Stomach smooth muscle (tissue), 2 donors: ENCODE results near the gene PCSK9.

Experiments used
- H3K27ac ChIP-seq: one replicate; pipeline ENCODE4 v1.7.0; 2013; ENCODE audit warnings: mild to moderate bottlenecking, low read length, inconsistent platforms
- H3K27me3 ChIP-seq, 2 donors: one replicate each; pipeline ENCODE4 v1.7.0; 2013; ENCODE audit warnings: low read length in 2 of 2; ENCODE audit not compliant: insufficient read depth in 2 of 2, control insufficient read depth in 1 of 2
- H3K36me3 ChIP-seq, 2 donors: one replicate each; pipeline ENCODE4 v1.7.0; 2013; ENCODE audit warnings: low read length in 2 of 2; ENCODE audit not compliant: control insufficient read depth in 2 of 2, insufficient read depth in 2 of 2
- H3K4me1 ChIP-seq: one replicate; pipeline ENCODE4 v1.7.0; 2013; ENCODE audit warnings: low read length; ENCODE audit not compliant: control insufficient read depth, insufficient read depth
- H3K4me3 ChIP-seq, 2 donors: one replicate each; pipeline ENCODE4 v1.7.0; 2013; ENCODE audit warnings: low read length in 2 of 2
- H3K9ac ChIP-seq, 2 donors: one replicate each; pipeline ENCODE4 v1.7.0; 2013; ENCODE audit warnings: low read length in 2 of 2, mild to moderate bottlenecking in 1 of 2
- H3K9me3 ChIP-seq, 2 donors: one replicate each; pipeline ENCODE4 v1.7.0; 2013; ENCODE audit warnings: low read length in 2 of 2; ENCODE audit not compliant: control insufficient read depth in 2 of 2
- donor health status: healthy.
- donor health status: Pancreatic carcinoma.

Gene PCSK9

GRCh38 chr1:55079651-55080050 is 40.3 kb downstream of the PCSK9 start:
- no peaks in the 10 kb centered on the region for H3K9me3 ChIP-seq
- H3K4me3 ChIP-seq, result no peak overlapping the region
- H3K27ac ChIP-seq, result no peak overlapping the region
- H3K27me3 ChIP-seq, result no peaks in the 10 kb centered on the region
- peaks cover 53 to 65% of the 10 kb centered on the region in 2 donors for H3K36me3 ChIP-seq
- H3K4me1 ChIP-seq, result no peaks in the 10 kb centered on the region
- no peak overlapping the region for H3K9ac ChIP-seq

GRCh38 chr1:55081188-55081904 is 42.0 kb downstream of the PCSK9 start:
- Histone ChIP-seq H3K9me3 (no peaks in the 10 kb centered on the region), H3K9ac (no peak overlapping the region), H3K27me3 (no peaks in the 10 kb centered on the region), H3K4me3 (no peak overlapping the region), H3K4me1 (no peaks in the 10 kb centered on the region), H3K27ac (no peak overlapping the region), H3K36me3 (peaks cover 64 to 72% of the 10 kb centered on the region in 2 donors)

- H3K27ac ChIP-seq, result no peak overlapping the region
- H3K36me3 ChIP-seq, result peaks cover 59 to 70% of the 10 kb centered on the region in 2 donors
- H3K4me3 ChIP-seq, result no peak overlapping the region
- H3K4me1 ChIP-seq, result no peaks in the 10 kb centered on the region
- H3K27me3 ChIP-seq, result no peaks in the 10 kb centered on the region
- no peak overlapping the region for H3K9ac ChIP-seq
- H3K9me3 ChIP-seq, result no peaks in the 10 kb centered on the region
Observed at GRCh38 chr1:55081905-55082296, 42.6 kb downstream of the PCSK9 start.

DNA sequence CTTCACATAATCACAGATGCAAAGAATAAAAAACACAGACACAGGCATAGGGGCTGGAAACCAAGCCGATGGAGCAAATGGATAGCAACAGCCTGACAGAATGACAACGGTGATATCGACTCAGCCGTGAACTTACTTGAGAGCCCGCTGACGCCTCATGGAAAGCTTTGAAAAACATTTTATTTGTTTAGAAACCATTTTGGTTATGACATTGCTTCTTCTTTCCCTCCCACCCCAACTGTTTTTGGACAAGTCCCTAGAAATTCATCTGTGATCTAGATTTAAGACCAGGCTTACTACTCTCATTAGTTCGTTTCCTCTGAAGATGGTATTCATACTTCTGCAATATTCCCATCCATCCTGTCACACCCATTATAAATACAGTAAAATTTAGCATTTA is 44.9 kb downstream of the PCSK9 start:
- H3K27me3 ChIP-seq, result no peaks in the 10 kb centered on the region
- peaks cover 73 to 75% of the 10 kb centered on the region in 2 donors for H3K36me3 ChIP-seq
- H3K4me1 ChIP-seq, result no peaks in the 10 kb centered on the region
- no peaks in the 10 kb centered on the region for H3K9me3 ChIP-seq
- no peak overlapping the region for H3K4me3 ChIP-seq
- H3K9ac ChIP-seq, result no peak overlapping the region
- H3K27ac ChIP-seq, result no peak overlapping the region

DNA sequence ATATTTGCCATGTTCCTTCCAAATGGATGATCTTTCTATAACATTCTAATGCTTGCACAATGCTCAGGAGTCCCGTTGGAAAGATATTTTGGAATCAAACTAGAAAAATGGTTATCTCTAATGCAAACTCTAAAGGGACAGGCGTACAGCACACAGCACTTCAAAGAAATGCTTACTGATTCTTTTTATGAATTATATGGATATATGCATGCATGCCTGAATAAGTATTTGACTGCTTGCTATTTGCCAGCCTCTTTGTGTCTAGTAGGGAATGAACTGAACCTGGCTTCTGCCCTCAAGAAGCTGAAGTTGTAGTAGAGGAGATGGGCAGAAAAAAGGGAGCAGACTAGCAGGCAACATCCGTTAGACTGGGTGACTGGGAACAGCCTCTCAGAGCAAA is 48.1 kb downstream of the PCSK9 start:
- H3K36me3 ChIP-seq, result peaks cover 62 to 73% of the 10 kb centered on the region in 2 donors
- no peak overlapping the region for H3K9ac ChIP-seq

GRCh38 chr1:55088413-55088812 is 49.1 kb downstream of the PCSK9 start:
- H3K4me3 ChIP-seq, result no peak overlapping the region
- H3K4me1 ChIP-seq, result no peaks in the 10 kb centered on the region
- H3K9ac ChIP-seq, result no peak overlapping the region
- H3K27ac ChIP-seq, result no peak overlapping the region
- no peaks in the 10 kb centered on the region for H3K27me3 ChIP-seq
- peaks cover 59 to 78% of the 10 kb centered on the region in 2 donors for H3K36me3 ChIP-seq
- H3K9me3 ChIP-seq, result no peaks in the 10 kb centered on the region

More for the DNA sequence above, 48.1 kb downstream of the PCSK9 start:
- Histone ChIP-seq H3K4me1 (no peaks in the 10 kb centered on the region), H3K4me3 (no peak overlapping the region), H3K27ac (no peak overlapping the region), H3K9me3 (no peaks in the 10 kb centered on the region), H3K27me3 (no peaks in the 10 kb centered on the region)

DNA sequence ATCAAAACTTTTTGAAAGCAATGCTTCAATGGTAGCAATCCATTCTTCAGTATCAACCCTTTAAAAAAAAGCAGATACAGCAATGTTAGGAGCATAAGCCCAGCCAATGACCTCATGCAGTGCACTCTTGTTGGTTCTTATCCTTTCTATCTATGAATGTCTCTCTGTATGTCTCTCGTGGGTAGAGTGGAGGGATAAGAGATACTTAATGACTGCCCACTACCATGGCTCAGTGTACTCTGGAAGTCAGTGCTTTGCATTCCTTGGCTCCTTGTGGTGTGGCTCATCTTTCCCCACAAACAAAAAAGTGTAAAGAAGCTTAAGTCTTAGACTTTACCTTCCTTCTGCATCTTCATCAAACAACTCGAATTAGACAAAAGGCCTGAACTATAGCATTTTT is 50.3 kb downstream of the PCSK9 start:
- Histone ChIP-seq H3K36me3 (peaks cover 59 to 74% of the 10 kb centered on the region in 2 donors), H3K9me3 (no peaks in the 10 kb centered on the region), H3K27me3 (no peaks in the 10 kb centered on the region), H3K4me1 (no peaks in the 10 kb centered on the region), H3K9ac (no peak overlapping the region), H3K4me3 (no peak overlapping the region), H3K27ac (no peak overlapping the region)

GRCh38 chr1:55092475-55092874 is 53.1 kb downstream of the PCSK9 start:
- no peak overlapping the region for H3K9ac ChIP-seq
- no peak overlapping the region for H3K27ac ChIP-seq
- no peaks in the 10 kb centered on the region for H3K27me3 ChIP-seq
- no peaks in the 10 kb centered on the region for H3K4me1 ChIP-seq
- H3K36me3 ChIP-seq, result peaks cover 54 to 76% of the 10 kb centered on the region in 2 donors
- no peak overlapping the region for H3K4me3 ChIP-seq
- no peaks in the 10 kb centered on the region for H3K9me3 ChIP-seq

DNA sequence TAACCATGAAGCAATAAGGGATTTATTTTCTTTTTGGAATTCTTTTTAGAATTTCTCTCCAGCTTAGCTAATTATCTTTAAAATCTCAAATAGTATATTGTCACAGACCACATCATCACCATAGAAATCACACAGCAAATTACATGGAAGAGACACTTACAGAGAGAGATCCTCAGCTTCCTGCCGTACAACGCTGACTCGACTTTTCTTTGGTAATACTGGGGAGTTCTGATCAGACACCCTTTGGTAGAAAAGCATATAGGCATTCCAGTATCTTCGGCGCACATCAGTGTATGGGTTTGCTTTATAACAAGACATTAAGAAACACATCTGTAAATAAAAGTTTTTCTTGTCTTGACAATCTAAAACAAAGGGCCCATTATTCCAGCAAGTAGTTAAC is 55.7 kb downstream of the PCSK9 start:
- H3K36me3 ChIP-seq, result peaks cover 49 to 71% of the 10 kb centered on the region in 2 donors
- no peak overlapping the region for H3K27ac ChIP-seq
- H3K27me3 ChIP-seq, result no peaks in the 10 kb centered on the region
- H3K9ac ChIP-seq, result no peak overlapping the region
- no peaks in the 10 kb centered on the region for H3K4me1 ChIP-seq
- no peak overlapping the region for H3K4me3 ChIP-seq
- no peaks in the 10 kb centered on the region for H3K9me3 ChIP-seq

GRCh38 chr1:55103891-55104290 is 64.5 kb downstream of the PCSK9 start:
- H3K36me3 ChIP-seq, result peaks cover 63 to 64% of the 10 kb centered on the region in 2 donors
- H3K4me1 ChIP-seq, result no peaks in the 10 kb centered on the region
- H3K9ac ChIP-seq, result no peak overlapping the region
- no peaks in the 10 kb centered on the region for H3K9me3 ChIP-seq
- H3K4me3 ChIP-seq, result no peak overlapping the region
- H3K27ac ChIP-seq, result no peak overlapping the region
- H3K27me3 ChIP-seq, result no peaks in the 10 kb centered on the region

DNA sequence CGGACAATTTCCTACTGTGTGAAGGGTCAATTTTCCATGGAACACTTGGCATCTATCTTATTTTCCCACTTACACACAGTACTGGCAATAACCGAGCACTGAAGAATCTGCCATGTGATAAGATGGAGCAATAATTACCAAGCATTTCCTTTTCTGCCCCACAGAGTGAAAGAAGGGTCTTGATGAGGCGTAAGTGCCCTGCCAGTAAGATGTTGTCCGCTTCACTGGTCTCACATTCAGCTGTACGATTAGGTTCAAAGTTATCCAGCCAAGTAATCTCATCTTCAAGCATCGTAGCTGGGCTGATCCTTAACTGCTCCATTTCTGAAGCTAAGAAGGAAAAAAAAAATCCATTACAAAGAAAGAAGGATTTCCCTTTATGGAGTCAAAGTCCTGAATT is 67.8 kb downstream of the PCSK9 start:
- H3K36me3 ChIP-seq, result peaks cover 50 to 55% of the 10 kb centered on the region in 2 donors
- no peak overlapping the region for H3K27ac ChIP-seq
- no peaks in the 10 kb centered on the region for H3K4me1 ChIP-seq
- no peak overlapping the region for H3K9ac ChIP-seq
- H3K27me3 ChIP-seq, result no peaks in the 10 kb centered on the region
- H3K9me3 ChIP-seq, result no peaks in the 10 kb centered on the region
- H3K4me3 ChIP-seq, result no peak overlapping the region
